ENCODE measurements around the gene MRPS14.

DNA sequence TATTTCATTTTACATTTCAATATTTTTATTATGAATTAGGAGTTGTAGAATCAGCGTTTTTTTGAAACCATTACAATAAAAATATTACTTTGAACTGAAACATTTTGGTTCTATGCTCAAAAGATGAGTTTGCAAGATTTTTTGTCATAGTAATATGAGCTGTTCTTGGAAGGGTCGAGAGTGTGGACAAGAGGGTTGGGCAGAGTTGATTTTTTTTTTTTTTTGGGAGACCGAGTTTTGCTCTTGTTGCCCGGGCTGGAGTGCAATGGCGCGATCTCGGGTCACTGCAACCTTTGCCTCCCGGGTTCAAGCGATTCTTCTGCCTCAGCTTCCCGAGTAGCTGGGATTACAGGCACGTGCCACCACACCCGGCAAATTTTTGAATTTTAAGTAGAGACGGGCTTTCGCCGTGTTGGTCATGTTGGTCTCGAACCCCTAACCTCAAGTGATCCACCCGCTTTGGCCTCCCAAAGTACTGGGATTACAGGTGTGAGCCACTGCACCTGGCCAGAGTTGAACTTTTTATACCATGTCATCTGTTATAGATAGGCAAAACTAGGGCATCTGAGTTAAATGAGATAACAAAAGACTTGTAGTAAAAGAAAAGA lies 20.2 kb downstream of the MRPS14 start:
- TF ChIP-seq CTCF (IDR thresholded peaks at IDR 0.05 in 4 of 5, conservative IDR thresholded peaks at IDR 0.05 in 1 of 5) (no peak), POLR2A (IDR thresholded peaks at IDR 0.05) (no peak)

Measured in gastrocnemius medialis (tissue), 4 donors.